EL (cell line): Measurements from ENCODE around the gene CYBA.
"Not testable (repeated sequence)": the region's sequence is repeated elsewhere in the genome, so short reads cannot be mapped to it uniquely, and the experiment has no call there.

Experiments
- DNase-seq: peaks from one replicate; pipeline ENCODE4 v3.0.0-alpha.2; 2016

The CYBA gene

DNA sequence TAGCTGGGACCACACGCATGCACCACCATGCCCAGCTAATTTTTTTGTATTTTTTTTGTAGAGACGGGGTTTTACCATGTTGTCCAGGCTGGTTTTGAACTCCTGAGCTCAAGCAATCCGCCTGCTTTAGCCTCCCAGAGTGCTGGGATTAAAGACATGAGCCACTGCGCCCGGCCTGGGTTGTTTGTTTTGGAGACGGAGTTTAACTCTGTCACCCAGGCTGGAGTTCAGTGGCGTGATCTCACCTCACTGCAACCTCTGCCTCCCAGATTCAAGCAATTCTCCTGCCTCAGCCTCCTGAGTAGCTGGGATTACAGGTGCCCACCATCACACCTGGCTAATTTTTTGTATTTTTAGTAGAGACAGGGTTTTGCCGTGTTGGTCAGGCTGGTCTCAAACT is 41.4 kb downstream of the CYBA start:
- not testable (repeated sequence) for DNase-seq

DNA sequence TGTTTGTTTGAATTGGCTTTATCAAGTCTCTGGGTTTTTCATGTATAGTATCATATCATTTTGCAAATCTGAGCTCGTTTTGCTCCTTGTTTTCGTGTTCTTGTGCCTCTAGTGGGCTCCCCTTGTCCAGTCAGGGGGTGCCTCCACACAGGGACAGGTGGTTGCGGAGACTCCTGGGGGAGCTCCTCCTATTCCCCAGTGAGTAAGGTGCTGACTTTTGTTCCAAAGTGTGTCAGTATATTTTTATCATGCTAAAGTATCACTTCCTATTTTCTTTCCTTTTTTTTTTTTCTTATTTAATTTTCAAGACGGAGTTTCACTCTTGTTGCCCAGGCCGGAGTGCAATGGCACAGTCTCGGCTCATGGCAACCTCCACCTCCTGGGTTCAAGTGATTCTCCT is 42.8 kb downstream of the CYBA start:
- no peak for DNase-seq

DNA sequence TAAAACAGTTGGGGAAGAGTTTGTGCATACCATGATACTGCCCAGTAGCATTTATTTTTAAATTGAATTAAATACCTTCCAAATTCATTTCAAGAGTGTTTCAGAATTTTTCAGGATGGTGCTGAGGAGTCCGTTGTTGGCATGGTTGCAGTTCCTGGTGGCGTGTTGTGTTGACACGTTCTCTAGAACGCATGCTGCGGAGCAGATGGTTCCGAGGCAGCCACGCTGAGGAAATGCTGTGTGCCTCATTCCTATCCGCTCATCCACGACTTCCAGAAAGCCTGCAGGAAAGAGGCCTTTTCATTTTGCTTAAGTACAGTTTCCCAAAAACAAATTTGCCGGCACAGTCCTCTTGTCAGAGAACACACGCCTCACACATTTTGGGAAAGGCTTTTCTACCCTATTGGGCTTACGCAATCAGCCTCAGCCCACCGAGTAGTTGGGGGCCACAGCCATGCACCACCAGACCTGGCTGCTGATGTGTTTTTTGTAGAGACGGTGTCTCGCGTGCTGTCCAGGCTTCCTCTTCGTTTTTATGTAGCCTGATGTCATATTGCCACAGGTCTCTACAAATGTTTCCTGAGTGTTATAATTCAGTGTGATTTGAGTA is 44.6 kb downstream of the CYBA start:
- DNase-seq, result no peak

DNA sequence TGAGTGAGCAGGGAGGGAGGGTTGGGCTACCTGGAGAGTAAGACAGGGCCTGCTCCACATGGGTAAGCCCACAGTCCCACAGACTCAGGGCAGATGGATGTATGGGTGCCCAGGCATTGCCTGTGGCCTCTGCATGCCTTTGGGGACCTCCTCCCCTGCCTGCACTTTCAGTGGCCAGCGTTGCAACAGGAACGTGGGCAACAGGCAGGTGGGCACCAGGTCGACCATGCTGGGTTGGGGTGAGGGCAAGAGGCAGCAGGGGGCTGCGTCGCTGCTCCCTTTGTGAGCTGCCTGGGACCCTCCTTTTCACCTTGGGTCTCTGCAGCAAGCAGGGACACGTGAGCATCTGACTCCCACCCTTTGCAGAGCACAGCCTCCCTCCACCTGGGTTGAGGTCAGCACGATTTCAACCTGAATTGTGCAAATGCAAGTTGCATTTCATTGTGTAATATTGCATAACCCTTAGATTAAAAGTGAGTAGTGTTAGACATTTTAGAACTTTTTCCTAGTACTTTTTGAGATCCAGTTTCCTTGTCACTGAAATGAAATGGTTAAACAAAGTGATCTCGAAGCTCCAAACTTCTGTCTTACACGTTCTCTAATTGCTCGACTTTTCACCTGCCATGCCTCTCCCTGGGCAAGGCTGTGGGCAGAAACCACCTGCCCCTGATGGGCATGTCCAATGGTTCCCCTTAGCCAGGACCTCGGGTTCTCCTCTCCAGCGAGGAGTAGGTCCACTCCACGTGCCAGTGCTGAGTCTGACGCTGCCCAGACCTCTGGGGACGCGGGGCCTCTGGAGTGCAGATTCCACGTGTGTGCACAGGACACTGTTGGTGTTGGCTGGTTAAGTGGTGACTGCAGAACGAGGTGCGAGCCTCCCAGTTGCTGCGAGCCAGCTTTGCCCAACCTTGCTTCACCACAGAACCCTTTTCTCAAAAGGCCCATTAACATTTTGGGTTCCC is 45.4 kb downstream of the CYBA start:
- DNase-seq, result no peak

DNA sequence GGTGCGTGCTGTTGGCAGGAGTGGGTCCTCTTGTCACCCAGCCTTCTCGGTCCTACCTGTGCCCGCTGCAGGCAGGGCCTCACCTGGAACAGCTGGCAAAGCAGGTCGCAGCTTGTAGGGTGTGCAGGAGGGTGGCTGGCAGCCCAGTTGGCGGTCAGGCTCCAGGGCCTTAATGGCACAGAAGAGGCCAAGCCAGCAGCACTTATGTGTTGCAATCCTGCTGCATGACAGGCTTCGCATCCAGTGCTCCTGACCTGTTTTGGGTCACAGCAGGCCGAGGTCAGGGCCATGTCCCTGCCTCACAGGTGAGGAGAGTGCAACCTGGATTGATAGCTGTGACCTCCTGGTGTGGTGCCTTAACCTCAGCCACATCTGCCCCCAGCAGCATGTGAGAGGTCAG is 48.8 kb downstream of the CYBA start:
- no peak for DNase-seq

DNA sequence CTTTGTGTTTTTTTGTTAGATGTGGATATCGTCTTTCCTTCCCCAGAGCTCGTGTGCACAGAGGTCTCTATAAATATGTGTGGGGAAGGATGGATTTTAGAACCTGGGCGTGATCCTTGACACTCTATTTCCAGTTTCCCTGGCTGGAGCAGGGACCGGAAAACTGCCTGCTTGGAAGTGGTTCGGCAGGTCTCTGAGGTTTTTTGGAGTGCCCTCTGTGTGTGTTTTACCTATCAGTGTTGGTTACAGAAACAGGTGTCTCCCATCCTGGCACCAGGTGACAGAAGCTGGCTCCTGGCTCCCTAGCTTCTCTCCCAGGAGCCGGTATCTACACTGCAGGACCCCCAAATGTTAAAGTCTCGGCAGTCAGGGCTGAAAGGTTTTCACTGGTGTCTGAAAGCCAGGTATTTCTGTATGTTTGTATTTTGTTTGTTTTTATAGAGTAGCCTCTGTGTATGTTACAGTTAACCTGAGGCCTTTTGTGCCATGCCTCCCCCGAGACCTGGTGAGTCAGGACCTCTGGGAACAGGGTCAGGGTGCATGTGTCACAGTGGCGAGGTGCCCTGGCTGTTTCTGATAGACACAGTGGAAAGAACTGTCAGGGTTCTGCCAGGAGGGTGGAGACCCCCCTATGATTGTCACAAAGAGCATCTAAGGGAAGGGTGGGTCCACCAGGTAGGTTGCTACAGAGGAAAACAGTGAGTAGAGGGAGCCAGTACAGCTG is 49.4 kb downstream of the CYBA start:
- no peak for DNase-seq

DNA sequence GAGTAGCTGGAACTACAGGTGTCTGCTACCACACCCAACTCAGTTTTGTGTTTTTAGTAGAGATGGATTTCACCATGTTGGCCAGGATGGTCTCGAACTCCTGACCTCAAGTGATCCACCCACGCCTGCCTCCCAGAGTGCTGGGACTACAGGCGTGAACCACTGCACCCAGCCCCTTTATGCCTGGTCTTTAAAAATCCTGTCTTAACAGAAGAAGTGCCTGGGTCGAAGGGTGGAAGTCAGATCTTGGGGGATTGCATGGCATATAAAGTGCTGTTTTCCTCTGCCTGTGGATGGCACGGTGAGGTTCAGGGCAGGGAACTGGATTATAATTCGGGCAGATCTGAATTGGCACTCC is 50.3 kb downstream of the CYBA start:
- DNase-seq, result no peak

DNA sequence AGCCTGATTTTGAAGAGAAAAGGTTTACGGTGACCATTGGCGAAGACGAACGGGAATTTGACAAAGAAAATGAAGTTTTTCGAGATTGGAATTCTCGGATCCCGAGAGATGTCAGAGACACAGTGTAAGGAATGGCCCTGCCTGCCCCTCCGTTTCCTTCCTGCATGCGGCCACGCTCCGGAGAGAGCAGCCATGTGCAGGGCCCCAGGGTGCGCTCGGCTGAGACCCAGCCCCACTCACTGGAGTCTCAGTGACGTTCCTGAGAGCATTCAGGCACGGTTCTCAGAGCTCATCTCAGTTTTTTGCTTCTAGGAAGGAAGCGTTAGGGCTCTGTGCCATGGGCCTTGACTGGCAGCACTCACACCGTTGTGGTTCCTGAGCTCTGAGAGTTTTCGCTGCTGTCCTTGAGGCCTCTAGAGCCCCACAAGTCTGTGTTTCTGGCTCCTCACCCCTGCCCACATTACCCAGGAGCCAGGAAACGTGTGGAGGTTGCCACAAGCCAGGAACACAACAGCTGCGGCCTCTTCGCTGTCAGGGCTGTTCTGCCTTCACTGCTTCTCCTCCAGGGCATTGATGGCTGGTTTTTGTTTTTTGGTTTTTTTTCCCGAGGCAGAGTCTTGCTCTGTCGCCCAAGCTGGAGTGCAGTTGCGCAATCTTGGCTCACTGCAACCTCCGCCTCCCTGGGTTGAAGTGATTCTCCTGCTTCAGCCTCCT is 50.9 kb downstream of the CYBA start:
- DNase-seq, result no peak

DNA sequence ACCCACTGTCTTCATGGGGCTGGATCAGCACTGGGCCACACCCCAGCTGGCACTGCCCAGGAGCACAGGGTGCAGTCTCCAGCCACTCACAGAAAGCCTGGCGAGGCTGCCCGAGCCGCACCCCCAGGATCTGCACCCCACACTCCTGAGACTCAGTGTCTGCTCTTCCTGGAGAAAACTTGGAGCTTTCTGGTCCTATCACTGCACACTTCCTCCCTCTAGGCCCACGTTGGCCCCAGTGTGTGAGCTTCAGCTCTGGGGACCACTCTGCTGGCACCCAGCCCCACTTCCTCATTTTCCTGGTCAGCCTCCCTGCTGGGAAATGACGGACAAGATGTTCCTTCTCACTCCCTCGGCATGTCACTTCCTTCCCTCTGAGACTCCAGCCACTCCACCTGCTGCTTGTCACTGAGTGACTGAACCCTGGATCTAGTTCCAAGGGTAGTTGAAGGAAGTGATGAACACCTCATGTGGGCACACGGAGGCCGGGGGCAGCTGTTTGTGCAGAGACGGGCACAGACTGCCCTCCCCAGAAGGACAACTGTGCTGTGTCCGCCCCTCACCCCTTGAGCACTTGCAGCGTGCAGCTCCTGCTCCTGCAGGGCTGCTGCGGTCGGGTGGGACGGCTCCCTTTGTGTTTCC is 51.6 kb downstream of the CYBA start:
- DNase-seq, result no peak

DNA sequence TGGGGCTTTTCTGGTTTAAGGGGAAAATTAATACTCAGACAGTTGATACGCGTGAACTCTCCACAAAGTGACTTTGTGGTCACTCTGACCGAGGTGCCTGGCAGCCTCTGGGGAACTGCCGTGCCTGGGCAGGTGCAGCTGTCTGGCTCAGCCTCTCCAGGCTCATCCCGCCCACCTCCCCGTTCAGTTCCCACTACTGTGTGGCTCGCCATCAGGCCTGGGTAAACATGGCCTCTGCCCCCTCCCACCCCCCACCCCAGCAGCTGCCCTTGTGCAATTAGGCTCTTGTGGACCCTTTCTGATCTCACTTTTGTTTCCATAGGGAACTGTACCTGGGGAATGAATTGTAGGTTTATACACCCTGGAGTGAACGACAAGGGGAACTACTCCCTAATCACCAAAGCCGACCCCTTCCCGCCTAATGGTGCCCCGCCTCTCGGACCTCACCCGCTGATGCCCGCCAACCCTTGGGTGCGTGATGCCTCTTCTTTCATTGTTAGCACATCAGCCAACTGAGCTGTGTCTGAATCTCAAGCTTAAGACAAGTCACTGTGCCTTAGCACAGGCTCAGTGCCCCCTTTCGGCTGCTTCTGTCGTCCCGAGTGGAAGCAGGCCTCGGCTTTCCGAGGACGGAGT is 52.9 kb downstream of the CYBA start:
- DNase-seq, result no peak

DNA sequence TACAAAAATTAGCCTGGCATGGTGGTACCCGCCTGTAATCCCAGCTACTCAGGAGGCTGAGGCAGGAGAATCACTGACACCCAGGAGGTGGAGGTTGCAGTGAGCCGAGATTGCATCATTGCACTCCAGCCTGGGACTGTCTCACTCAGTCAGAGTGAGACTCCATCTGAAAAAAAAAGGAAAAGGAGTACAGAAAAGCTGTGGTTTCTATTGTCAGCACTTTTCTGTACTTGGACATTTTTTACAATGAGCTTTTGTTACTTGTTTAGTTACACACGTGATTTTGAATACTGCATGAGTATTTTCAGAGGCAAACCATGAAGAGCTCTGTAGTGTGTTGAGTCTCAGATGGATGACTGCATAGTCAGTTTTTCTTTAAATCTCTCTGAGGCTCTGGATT is 54.4 kb downstream of the CYBA start:
- no peak for DNase-seq

DNA sequence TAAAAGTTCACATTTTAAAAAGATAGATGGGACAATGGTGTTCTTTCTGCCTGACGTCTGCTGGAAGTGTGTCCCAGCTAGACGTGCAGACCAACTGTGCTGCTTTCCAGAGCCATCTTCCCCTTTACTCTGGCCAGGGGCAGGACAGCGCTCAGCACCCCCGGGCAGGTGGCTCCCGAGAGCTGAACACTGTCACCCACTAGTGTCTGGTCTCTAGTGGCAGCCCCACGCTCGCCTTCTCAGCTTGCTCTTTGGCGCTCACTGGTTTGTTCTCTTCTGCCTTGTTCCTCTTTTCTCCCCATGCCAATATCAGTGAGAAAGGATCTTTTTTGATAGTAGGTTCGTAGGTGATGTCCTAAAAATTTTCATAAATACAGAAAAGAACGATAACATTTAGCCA is 54.9 kb downstream of the CYBA start:
- DNase-seq, result no peak

DNA sequence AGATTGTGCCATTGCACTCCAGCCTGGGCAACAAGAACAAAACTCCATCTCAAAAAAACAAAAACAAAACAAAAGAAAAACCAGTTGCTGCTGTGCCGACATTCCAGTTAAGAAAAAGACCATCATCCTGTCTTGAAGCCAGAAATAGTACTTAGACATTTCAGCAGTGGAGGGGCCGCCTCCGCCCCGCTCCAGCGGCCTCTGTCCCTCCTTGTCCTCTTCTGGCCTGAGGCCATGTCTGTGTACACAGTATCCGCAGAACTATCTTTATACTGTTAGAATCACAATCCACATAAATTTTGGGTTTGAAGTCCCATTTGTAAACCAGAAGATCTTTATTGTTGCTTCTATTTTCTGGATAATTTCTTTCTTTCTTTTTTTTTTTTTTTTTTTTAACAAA is 55.8 kb downstream of the CYBA start:
- no peak for DNase-seq

DNA sequence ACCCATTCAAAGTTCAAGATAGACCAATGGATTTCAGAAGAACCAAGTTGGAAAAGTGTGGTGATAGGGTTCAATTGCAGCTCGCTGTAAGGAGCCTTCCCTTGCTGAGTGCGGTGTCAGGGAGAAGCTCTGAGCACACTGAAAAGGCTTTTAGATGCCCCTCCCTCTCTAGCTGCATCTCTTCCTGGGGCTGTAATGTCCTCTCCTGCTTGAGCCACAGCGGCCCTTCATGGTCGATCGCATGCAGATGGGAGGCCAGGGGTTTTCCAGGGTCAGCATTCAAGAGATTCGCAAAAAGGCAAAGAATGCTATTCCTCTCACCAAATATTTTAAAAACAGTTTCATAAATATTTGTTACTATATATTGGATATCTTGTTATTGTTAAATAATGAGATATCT is 56.9 kb downstream of the CYBA start:
- no peak for DNase-seq

DNA sequence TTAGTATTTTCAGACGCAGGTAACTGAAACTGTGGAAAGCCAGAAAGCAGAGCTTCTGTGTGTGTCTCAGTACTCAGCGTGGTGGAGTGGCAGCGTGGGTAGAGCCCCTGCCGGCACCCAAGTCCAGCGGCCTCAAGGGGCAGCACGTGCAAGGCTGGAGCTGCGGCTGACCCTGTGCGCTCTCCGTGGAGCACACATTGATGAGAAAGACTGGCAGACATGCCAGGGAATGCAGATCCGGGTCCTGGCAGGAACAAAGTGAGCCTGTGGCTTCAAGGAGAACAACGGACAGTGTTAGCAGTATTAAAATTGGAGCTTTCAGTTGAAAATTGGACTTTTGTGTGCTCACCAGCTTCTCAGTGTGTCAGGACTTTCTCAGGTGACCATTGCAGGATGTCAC is 57.4 kb downstream of the CYBA start:
- DNase-seq, result no peak
